Measurements from ENCODE around the gene WDR86. TPM values are rescaled to one million over a fixed set of nuclear protein-coding genes. Genes with fewer than 3 reads are reported as not detected.

Gene WDR86
- total RNA-seq, 1 experiment from 2014 or later: 24.4 TPM

- TF ChIP-seq E2F5 (CRISPR knock-in tag; IDR thresholded peaks at IDR 0.05): no peak
- TF ChIP-seq ELF4 (CRISPR knock-in tag; IDR thresholded peaks at IDR 0.05; ENCODE audit: low read depth): no peak
These were observed 18.8 kb upstream of the WDR86 start (continued) for GRCh38 chr7:151428378-151429236.

- ATAC-seq (no peak), DNase-seq (ENCODE audit: low spot score) (no peak)
- TF ChIP-seq MYBL2 (CRISPR knock-in tag; IDR thresholded peaks at IDR 0.05) (no peak), TEAD1 (CRISPR knock-in tag; IDR thresholded peaks at IDR 0.05) (no peak), GRHL2 (CRISPR knock-in tag; IDR thresholded peaks at IDR 0.05; ENCODE audit: insufficient replicate concordance, severe bottlenecking) (no peak), PRDM15 (CRISPR knock-in tag; IDR thresholded peaks at IDR 0.05) (no peak)
- peaks cover 4% of the 10 kb centered on the region for H3K9me3 Mint-ChIP-seq
- H3K36me3 Mint-ChIP-seq: no peaks in the 10 kb centered on the region
- H3K27ac Mint-ChIP-seq: no peak overlapping the region
- H3K27me3 Mint-ChIP-seq (ENCODE audit: low read depth): peaks cover 7% of the 10 kb centered on the region
- CTCF ChIA-PET: interaction anchor here (0.7 kb wide), 1 partner anchor 183 kb away, joined by 3 read pairs; no protein-coding TSS in a partner anchor
- H3K4me1 Mint-ChIP-seq: peaks cover 32% of the 10 kb centered on the region
- H3K4me3 Mint-ChIP-seq: no peak overlapping the region
- POLR2A ChIA-PET: no interaction called here
These were observed 18.0 kb upstream of the WDR86 start for GRCh38 chr7:151427705-151428377.

- Mint-ChIP-seq H3K27ac (no peak overlapping the region), H3K9me3 (peaks cover 12% of the 10 kb centered on the region), H3K27me3 (ENCODE audit: low read depth) (peaks cover 15% of the 10 kb centered on the region), H3K4me3 (no peak overlapping the region), H3K36me3 (peaks cover 6% of the 10 kb centered on the region), H3K4me1 (peaks cover 32% of the 10 kb centered on the region)
- ATAC-seq (no peak), DNase-seq (ENCODE audit: low spot score) (no peak)
- ChIA-PET CTCF (no interaction called here), POLR2A (no interaction called here)
- TF ChIP-seq FOXK1 (CRISPR knock-in tag; IDR thresholded peaks at IDR 0.05): no peak
- no peak for TF ChIP-seq TCF7 (CRISPR knock-in tag; IDR thresholded peaks at IDR 0.05; ENCODE audit: low read depth)
- no peak for TF ChIP-seq NR2C2 (CRISPR knock-in tag; IDR thresholded peaks at IDR 0.05)
- TF ChIP-seq ZNF416 (CRISPR knock-in tag; IDR thresholded peaks at IDR 0.05): no peak
- TF ChIP-seq PRDM15 (CRISPR knock-in tag; IDR thresholded peaks at IDR 0.05): no peak
- TF ChIP-seq E2F5 (CRISPR knock-in tag; IDR thresholded peaks at IDR 0.05): no peak
- TF ChIP-seq HMGA2 (CRISPR knock-in tag; IDR thresholded peaks at IDR 0.05): no peak
- no peak for TF ChIP-seq ZBTB43 (CRISPR knock-in tag; IDR thresholded peaks at IDR 0.05)
- TF ChIP-seq JUN (CRISPR knock-in tag; IDR thresholded peaks at IDR 0.05): no peak
- TF ChIP-seq ELF4 (CRISPR knock-in tag; IDR thresholded peaks at IDR 0.05; ENCODE audit: low read depth): no peak
- TF ChIP-seq MYBL2 (CRISPR knock-in tag; IDR thresholded peaks at IDR 0.05): no peak
- TF ChIP-seq SP1 (CRISPR knock-in tag; conservative IDR thresholded peaks at IDR 0.05): no peak
- TF ChIP-seq ATF3 (CRISPR knock-in tag; conservative IDR thresholded peaks at IDR 0.05): no peak
- no peak for TF ChIP-seq IRF2 (CRISPR knock-in tag; IDR thresholded peaks at IDR 0.05; ENCODE audit: borderline replicate concordance, low read depth)
- no peak for TF ChIP-seq ZBTB21 (CRISPR knock-in tag; IDR thresholded peaks at IDR 0.05; ENCODE audit: borderline replicate concordance)
- no peak for TF ChIP-seq ETV6 (CRISPR knock-in tag; IDR thresholded peaks at IDR 0.05)
These were observed 17.3 kb upstream of the WDR86 start for GRCh38 chr7:151426904-151427704.
